B cell (primary cell): ENCODE data around the gene PTH1R.

Experiments
- CTCF ChIP-seq: fragments of 200-600 bp; IDR thresholded peaks from one replicate; pipeline ENCODE4 v1.8.0; 2022; ENCODE audit warnings: antibody characterized with exemption, mild to moderate bottlenecking
- EZH2 ChIP-seq: IDR thresholded peaks from 2 replicates; pipeline ENCODE4 v1.6.1; 2012; ENCODE audit warnings: borderline replicate concordance, low read depth, mild to moderate bottlenecking, moderate library complexity, low read length; ENCODE audit not compliant: insufficient read depth, poor library complexity, severe bottlenecking

- TF ChIP-seq EZH2 (no peak), CTCF (no peak)
Observed at GRCh38 chr3:46922426-46922825, 44.9 kb downstream of the PTH1R start.
